ENCODE data around the gene ZBTB32. TPM values are rescaled to one million over a fixed set of nuclear protein-coding genes. Genes with fewer than 3 reads are reported as not detected.
A peak's percentile ranks its signal among the peaks of the same experiment; 100 is the strongest.

ZBTB32 gene
- total RNA-seq, 1 experiment from 2014 or later: not detected

DNA sequence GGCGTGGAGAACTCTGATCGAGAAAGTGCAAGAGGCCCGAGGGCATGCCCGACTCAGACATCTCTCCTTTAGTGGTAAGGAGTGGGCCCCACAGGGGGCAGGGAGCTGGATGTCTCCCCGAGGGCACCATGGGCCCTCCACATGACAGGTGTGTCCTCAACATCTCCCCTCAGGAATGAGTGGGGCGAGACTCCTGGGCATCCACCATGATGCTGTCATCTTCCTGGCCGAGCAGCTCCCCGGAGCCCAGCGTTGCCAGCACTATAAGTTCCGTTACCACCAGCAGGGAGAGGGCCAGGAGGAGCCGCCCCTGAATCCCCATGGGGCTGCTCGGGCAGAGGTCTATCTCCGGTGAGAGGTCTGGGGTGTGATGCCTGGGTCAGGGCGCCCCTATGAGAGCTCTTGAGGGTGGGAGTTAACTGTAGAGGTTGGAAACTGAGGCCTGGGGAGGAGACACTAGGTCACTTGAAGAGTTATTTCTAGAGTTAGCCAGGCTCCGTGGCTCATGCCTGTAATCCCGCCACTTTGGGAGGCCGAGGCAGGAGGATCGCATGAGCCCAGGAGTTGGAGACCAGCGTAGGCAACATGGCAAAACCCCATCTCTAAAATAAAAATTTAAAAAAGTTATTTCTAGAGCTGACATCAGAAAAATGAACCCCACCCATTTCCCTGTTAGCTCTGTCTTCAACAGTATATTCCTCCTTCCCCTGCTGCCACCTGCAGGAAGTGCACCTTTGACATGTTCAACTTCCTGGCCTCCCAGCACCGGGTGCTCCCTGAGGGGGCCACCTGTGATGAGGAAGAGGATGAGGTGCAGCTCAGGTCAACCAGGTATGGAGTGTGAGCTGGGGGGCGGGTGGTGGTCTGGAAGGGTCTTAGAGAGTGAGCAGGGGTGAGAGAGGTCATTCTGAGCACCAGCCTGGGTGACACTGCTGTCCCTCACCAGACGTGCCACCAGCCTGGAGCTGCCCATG is 32.8 kb downstream of the ZBTB32 start:
- Histone ChIP-seq H3K4me2 (ENCODE audit: low read length) (no peak overlapping the region), H2AFZ (ENCODE audit: low read depth, low read length, poor library complexity, severe bottlenecking) (no peak overlapping the region), H3K79me2 (ENCODE audit: insufficient read depth, low read length) (no peaks in the 10 kb centered on the region), H3K27ac (ENCODE audit: low read depth, low read length) (no peak overlapping the region), H3K4me3 (replicated peaks in 1 of 2; ENCODE audit: low read depth in 1 of 2, low read length in 2 of 2) (no peak overlapping the region), H3K9me3 (ENCODE audit: control insufficient read depth in 1 of 2, insufficient read depth in 1 of 2, low read depth in 1 of 2, low read length in 2 of 2) (no peaks in the 10 kb centered on the region), H3K27me3 (ENCODE audit: insufficient read depth, low read length) (no peaks in the 10 kb centered on the region), H3K36me3 (ENCODE audit: control insufficient read depth in 1 of 2, insufficient read depth in 2 of 2, low read length in 2 of 2) (peaks cover 21 to 32% of the 10 kb centered on the region in 2 experiments; a peak in 3 of 4 replicates), H3K4me1 (ENCODE audit: control insufficient read depth in 1 of 2, insufficient read depth in 2 of 2, low read length in 2 of 2) (peaks cover 15 to 16% of the 10 kb centered on the region in 2 experiments; a peak in 3 of 4 replicates), H4K20me1 (ENCODE audit: insufficient read depth) (no peaks in the 10 kb centered on the region), H3K9ac (ENCODE audit: low read length) (no peak overlapping the region), H3K9me2 (ENCODE audit: insufficient read depth) (no peaks in the 10 kb centered on the region)
- no TSS peak for BruUV-seq (replicated peaks)
- intact Hi-C loops (cut with micrococcal nuclease): no loop called here
- ATAC-seq (no peak), DNase-seq (ENCODE audit: low read depth, low spot score) (no peak)
- TF ChIP-seq, protein P1, sequence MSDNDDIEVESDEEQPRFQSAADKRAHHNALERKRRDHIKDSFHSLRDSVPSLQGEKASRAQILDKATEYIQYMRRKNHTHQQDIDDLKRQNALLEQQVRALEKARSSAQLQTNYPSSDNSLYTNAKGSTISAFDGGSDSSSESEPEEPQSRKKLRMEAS (IDR thresholded peaks at IDR 0.05): no peak
- no peak for TF ChIP-seq ZFX (IDR thresholded peaks at IDR 0.05)
- no peak for TF ChIP-seq EZH2 (IDR thresholded peaks at IDR 0.05)
- TF ChIP-seq JUND (IDR thresholded peaks at IDR 0.05): no peak
- TF ChIP-seq, protein P2, sequence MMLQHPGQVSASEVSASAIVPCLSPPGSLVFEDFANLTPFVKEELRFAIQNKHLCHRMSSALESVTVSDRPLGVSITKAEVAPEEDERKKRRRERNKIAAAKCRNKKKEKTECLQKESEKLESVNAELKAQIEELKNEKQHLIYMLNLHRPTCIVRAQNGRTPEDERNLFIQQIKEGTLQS (IDR thresholded peaks at IDR 0.05): no peak
- no peak for TF ChIP-seq SIN3A (IDR thresholded peaks at IDR 0.05; ENCODE audit: low read depth)
- TF ChIP-seq, protein P3, sequence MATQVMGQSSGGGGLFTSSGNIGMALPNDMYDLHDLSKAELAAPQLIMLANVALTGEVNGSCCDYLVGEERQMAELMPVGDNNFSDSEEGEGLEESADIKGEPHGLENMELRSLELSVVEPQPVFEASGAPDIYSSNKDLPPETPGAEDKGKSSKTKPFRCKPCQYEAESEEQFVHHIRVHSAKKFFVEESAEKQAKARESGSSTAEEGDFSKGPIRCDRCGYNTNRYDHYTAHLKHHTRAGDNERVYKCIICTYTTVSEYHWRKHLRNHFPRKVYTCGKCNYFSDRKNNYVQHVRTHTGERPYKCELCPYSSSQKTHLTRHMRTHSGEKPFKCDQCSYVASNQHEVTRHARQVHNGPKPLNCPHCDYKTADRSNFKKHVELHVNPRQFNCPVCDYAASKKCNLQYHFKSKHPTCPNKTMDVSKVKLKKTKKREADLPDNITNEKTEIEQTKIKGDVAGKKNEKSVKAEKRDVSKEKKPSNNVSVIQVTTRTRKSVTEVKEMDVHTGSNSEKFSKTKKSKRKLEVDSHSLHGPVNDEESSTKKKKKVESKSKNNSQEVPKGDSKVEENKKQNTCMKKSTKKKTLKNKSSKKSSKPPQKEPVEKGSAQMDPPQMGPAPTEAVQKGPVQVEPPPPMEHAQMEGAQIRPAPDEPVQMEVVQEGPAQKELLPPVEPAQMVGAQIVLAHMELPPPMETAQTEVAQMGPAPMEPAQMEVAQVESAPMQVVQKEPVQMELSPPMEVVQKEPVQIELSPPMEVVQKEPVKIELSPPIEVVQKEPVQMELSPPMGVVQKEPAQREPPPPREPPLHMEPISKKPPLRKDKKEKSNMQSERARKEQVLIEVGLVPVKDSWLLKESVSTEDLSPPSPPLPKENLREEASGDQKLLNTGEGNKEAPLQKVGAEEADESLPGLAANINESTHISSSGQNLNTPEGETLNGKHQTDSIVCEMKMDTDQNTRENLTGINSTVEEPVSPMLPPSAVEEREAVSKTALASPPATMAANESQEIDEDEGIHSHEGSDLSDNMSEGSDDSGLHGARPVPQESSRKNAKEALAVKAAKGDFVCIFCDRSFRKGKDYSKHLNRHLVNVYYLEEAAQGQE (IDR thresholded peaks at IDR 0.05; ENCODE audit: low read depth): no peak
- TF ChIP-seq, protein P4, sequence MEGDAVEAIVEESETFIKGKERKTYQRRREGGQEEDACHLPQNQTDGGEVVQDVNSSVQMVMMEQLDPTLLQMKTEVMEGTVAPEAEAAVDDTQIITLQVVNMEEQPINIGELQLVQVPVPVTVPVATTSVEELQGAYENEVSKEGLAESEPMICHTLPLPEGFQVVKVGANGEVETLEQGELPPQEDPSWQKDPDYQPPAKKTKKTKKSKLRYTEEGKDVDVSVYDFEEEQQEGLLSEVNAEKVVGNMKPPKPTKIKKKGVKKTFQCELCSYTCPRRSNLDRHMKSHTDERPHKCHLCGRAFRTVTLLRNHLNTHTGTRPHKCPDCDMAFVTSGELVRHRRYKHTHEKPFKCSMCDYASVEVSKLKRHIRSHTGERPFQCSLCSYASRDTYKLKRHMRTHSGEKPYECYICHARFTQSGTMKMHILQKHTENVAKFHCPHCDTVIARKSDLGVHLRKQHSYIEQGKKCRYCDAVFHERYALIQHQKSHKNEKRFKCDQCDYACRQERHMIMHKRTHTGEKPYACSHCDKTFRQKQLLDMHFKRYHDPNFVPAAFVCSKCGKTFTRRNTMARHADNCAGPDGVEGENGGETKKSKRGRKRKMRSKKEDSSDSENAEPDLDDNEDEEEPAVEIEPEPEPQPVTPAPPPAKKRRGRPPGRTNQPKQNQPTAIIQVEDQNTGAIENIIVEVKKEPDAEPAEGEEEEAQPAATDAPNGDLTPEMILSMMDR (IDR thresholded peaks at IDR 0.05 in 2 of 3, conservative IDR thresholded peaks at IDR 0.05 in 1 of 3; ENCODE audit: borderline replicate concordance in 1 of 3, insufficient read depth in 1 of 3, low read depth in 2 of 3, low read length in 2 of 3): peak in 2 of 3 experiments; percentile 23 to 33; a peak in 2 of 6 replicates
- CTCF ChIA-PET: no interaction called here
- RAD21 ChIA-PET (ENCODE audit: low non-redundant PET in 1 of 2, low total read pairs in 2 of 2, uncharacterized antibody in 2 of 2, unreplicated experiment in 2 of 2): no interaction called here
- POLR2A ChIA-PET: interaction anchor here (1.9 kb wide), 1 partner anchor 11 kb away, joined by 5 read pairs; the partner anchor contains the start of gene LIN37

Measured in HCT116 (cell line).